H9 (cell line): Measurements from ENCODE around the gene HIC1. TPM values are rescaled to one million over a fixed set of nuclear protein-coding genes. Genes with fewer than 3 reads are reported as not detected.

ENCODE experiments used
- DNase-seq: peaks from one replicate; pipeline ENCODE4 v3.0.0-alpha.2; 2017
- H2AFZ ChIP-seq: one replicate; pipeline ENCODE4 v1.6.1; 2013; ENCODE audit warnings: mild to moderate bottlenecking, low read length, control low read depth, moderate library complexity
- H2AK5ac ChIP-seq: 2 replicates; pipeline ENCODE4 v1.6.1; 2013; ENCODE audit warnings: low read length, control low read depth, mixed read lengths; ENCODE audit not compliant: insufficient read length
- H2BK120ac ChIP-seq: one replicate; pipeline ENCODE4 v1.6.1; 2013; ENCODE audit warnings: low read depth, mild to moderate bottlenecking, low read length, control low read depth, inconsistent platforms; ENCODE audit not compliant: poor library complexity, severe bottlenecking
- H2BK12ac ChIP-seq: 2 replicates; pipeline ENCODE4 v1.6.1; 2013; ENCODE audit warnings: low read length, control low read depth, mixed read lengths, low read depth; ENCODE audit not compliant: insufficient read length
- H2BK15ac ChIP-seq: 2 replicates; pipeline ENCODE4 v1.6.1; 2013; ENCODE audit warnings: low read depth, low read length, control low read depth
- H2BK20ac ChIP-seq: one replicate; pipeline ENCODE4 v1.6.1; 2013; ENCODE audit warnings: low read depth, mild to moderate bottlenecking, low read length, control low read depth, inconsistent platforms; ENCODE audit not compliant: poor library complexity, severe bottlenecking
- H2BK5ac ChIP-seq: 2 replicates; pipeline ENCODE4 v1.6.1; 2013; ENCODE audit warnings: low read length, control low read depth, mixed read lengths; ENCODE audit not compliant: insufficient read length
- H3K14ac ChIP-seq: 2 replicates; pipeline ENCODE4 v1.6.1; 2013; ENCODE audit warnings: low read length, control low read depth; ENCODE audit not compliant: insufficient read depth
- H3K18ac ChIP-seq: 2 replicates; pipeline ENCODE4 v1.6.1; 2013; ENCODE audit warnings: low read depth, mild to moderate bottlenecking, mixed read lengths, low read length, control low read depth; ENCODE audit not compliant: insufficient read length
- H3K23ac ChIP-seq: 2 replicates; pipeline ENCODE4 v1.6.1; 2013; ENCODE audit warnings: low read length, control low read depth, mixed read lengths, low read depth; ENCODE audit not compliant: insufficient read length
- H3K23me2 ChIP-seq: 2 replicates; pipeline ENCODE4 v1.6.1; 2013; ENCODE audit warnings: low read depth, mild to moderate bottlenecking, mixed read lengths, low read length, control low read depth; ENCODE audit not compliant: insufficient read length, poor library complexity, severe bottlenecking
- H3K27ac ChIP-seq: 2 replicates; pipeline ENCODE4 v1.5.1; 2013; ENCODE audit warnings: low read length, control low read depth, mixed read lengths, low read depth; ENCODE audit not compliant: insufficient read length
- H3K27me3 ChIP-seq: 2 replicates; pipeline ENCODE4 v1.6.1; 2013; ENCODE audit warnings: low read length, control low read depth, inconsistent platforms; ENCODE audit not compliant: insufficient read depth
- H3K4ac ChIP-seq: 2 replicates; pipeline ENCODE4 v1.6.1; 2013; ENCODE audit warnings: low read depth, mild to moderate bottlenecking, control low read depth, inconsistent platforms, low read length, moderate library complexity
- H3K4me1 ChIP-seq: 2 replicates; pipeline ENCODE4 v1.6.1; 2013; ENCODE audit warnings: low read length, control low read depth, inconsistent platforms; ENCODE audit not compliant: insufficient read depth
- H3K4me2 ChIP-seq: 2 replicates; pipeline ENCODE4 v1.6.1; 2013; ENCODE audit warnings: low read length, control low read depth, mixed read lengths; ENCODE audit not compliant: insufficient read length, insufficient read depth
- H3K56ac ChIP-seq: 2 replicates; pipeline ENCODE4 v1.6.1; 2013; ENCODE audit warnings: low read depth, mild to moderate bottlenecking, mixed read lengths, low read length, control low read depth; ENCODE audit not compliant: insufficient read length
- H3K79me1 ChIP-seq: 2 replicates; pipeline ENCODE4 v1.6.1; 2013; ENCODE audit warnings: low read depth, mild to moderate bottlenecking, moderate library complexity, low read length, control low read depth, inconsistent platforms; ENCODE audit not compliant: insufficient read depth, poor library complexity, severe bottlenecking
- H3K79me2 ChIP-seq: 2 replicates; pipeline ENCODE4 v1.6.1; 2013; ENCODE audit warnings: low read length, control low read depth, inconsistent platforms; ENCODE audit not compliant: insufficient read depth
- H3K9ac ChIP-seq: 2 replicates; pipeline ENCODE4 v1.6.1; 2013; ENCODE audit warnings: low read length, control low read depth, mixed read lengths; ENCODE audit not compliant: insufficient read length; ENCODE audit errors: extremely low read depth
- H3K9me3 ChIP-seq: one replicate; pipeline ENCODE4 v1.6.1; 2013; ENCODE audit warnings: low read depth, low read length, inconsistent platforms; ENCODE audit not compliant: control insufficient read depth
- H3T11ph ChIP-seq: one replicate; pipeline ENCODE4 v1.6.1; 2013; ENCODE audit warnings: mild to moderate bottlenecking, low read length, control low read depth, inconsistent platforms
- H4K20me1 ChIP-seq: one replicate; pipeline ENCODE4 v1.6.1; 2013; ENCODE audit not compliant: control insufficient read depth, insufficient read length, insufficient read depth
- H4K5ac ChIP-seq: 2 replicates; pipeline ENCODE4 v1.6.1; 2013; ENCODE audit warnings: low read depth, mild to moderate bottlenecking, mixed read lengths, low read length, control low read depth; ENCODE audit not compliant: insufficient read length
- H4K8ac ChIP-seq: replicated peaks from 2 replicates; pipeline ENCODE4 v1.6.1; 2013; ENCODE audit warnings: low read length, control low read depth, mixed read lengths, low read depth; ENCODE audit not compliant: insufficient read length
- H4K91ac ChIP-seq: 2 replicates; pipeline ENCODE4 v1.6.1; 2013; ENCODE audit warnings: low read depth, mild to moderate bottlenecking, moderate library complexity, mixed read lengths, low read length, control low read depth; ENCODE audit not compliant: insufficient read length
- H3K27ac Mint-ChIP-seq, 3 experiments: 2 replicates in 2 of 3; 3 replicates in 1 of 3; pipeline ENCODE4 v1.8.0; 2020 to 2021; ENCODE audit warnings: mixed read lengths in 3 of 3, mild to moderate bottlenecking in 1 of 3, moderate library complexity in 1 of 3
- H3K27me3 Mint-ChIP-seq: 2 replicates; pipeline ENCODE4 v1.8.0; 2021; ENCODE audit warnings: low read depth, mild to moderate bottlenecking, moderate library complexity, mixed read lengths
- H3K36me3 Mint-ChIP-seq, 3 experiments: 2 replicates in 2 of 3; 3 replicates in 1 of 3; pipeline ENCODE4 v1.8.0; 2020 to 2021; ENCODE audit warnings: low read depth in 3 of 3, mixed read lengths in 3 of 3; ENCODE audit not compliant: insufficient read depth in 1 of 3
- H3K4me1 Mint-ChIP-seq, 2 experiments: 2 replicates each; pipeline ENCODE4 v1.8.0; 2020; ENCODE audit warnings: mixed read lengths in 2 of 2
- H3K4me3 Mint-ChIP-seq, 2 experiments: 2 replicates in 1 of 2; 3 replicates in 1 of 2; pipeline ENCODE4 v1.8.0; 2020 to 2021; ENCODE audit warnings: mild to moderate bottlenecking in 2 of 2, mixed read lengths in 2 of 2, moderate library complexity in 1 of 2
- H3K9me3 Mint-ChIP-seq, 2 experiments: 2 replicates in 1 of 2; 3 replicates in 1 of 2; pipeline ENCODE4 v1.8.0; 2020; ENCODE audit warnings: mild to moderate bottlenecking in 2 of 2, mixed read lengths in 2 of 2, moderate library complexity in 1 of 2
- CTCF ChIP-seq: fragments of 200-600 bp; sonication (generic); conservative IDR thresholded peaks from 3 replicates; pipeline ENCODE4 v1.8.0; 2021; ENCODE audit warnings: antibody characterized with exemption, mild to moderate bottlenecking
- WGBS: extraction: QIAGEN DNeasy Blood & Tissue Kit; methylation state at CpG from one replicate; pipeline ENCODE4 v1.1.7; 2013; ENCODE audit warnings: missing lambda C conversion rate, low lambda C conversion rate, mixed read lengths; ENCODE audit not compliant: insufficient read length; ENCODE audit errors: extremely low coverage; 5-methylcytosine and 5-hydroxymethylcytosine counted together
- total RNA-seq: library from RNA; stranded (reverse); gene quantifications from 2 replicates; pipeline ENCODE4 v1.2.1, GENCODE V29; 2021

Gene HIC1
- total RNA-seq, 1 experiment from 2014 or later = 1.8 TPM

GRCh38 chr17:2068031-2068518 is 13.2 kb downstream of the HIC1 start:
- no peak overlapping the region for H4K5ac ChIP-seq
- no peak overlapping the region for H2BK120ac ChIP-seq
- H3K4me1 ChIP-seq = peaks cover 3% of the 10 kb centered on the region; the same call in 1 of the 2 replicates
- no peak overlapping the region for H3K4me2 ChIP-seq
- no peak overlapping the region for H3K4ac ChIP-seq
- H2BK12ac ChIP-seq = no peak overlapping the region
- H3K56ac ChIP-seq = no peak overlapping the region
- H2BK15ac ChIP-seq = no peak overlapping the region
- DNase-seq = no peak
- H3K9ac ChIP-seq = no peak overlapping the region
- no peaks in the 10 kb centered on the region for H3K27me3 ChIP-seq
- no peaks in the 10 kb centered on the region for H3K23me2 ChIP-seq
- no peak overlapping the region for H3K4me3 Mint-ChIP-seq
- H3K79me2 ChIP-seq = no peaks in the 10 kb centered on the region
- peaks cover 3 to 47% (median 22%) of the 10 kb centered on the region in 3 experiments for H3K36me3 Mint-ChIP-seq
- H2BK20ac ChIP-seq = no peak overlapping the region
- no peak for TF ChIP-seq CTCF
- no peaks in the 10 kb centered on the region for H3K9me3 Mint-ChIP-seq
- no CpG with 5 or more reads among the region's 6 CpGs for WGBS
- H3K27me3 Mint-ChIP-seq = no peaks in the 10 kb centered on the region
- H4K8ac ChIP-seq = no peak overlapping the region
- no peak overlapping the region for H3T11ph ChIP-seq
- H3K27ac ChIP-seq = no peak overlapping the region
- no peak overlapping the region for H3K23ac ChIP-seq
- H3K18ac ChIP-seq = no peak overlapping the region
- H4K20me1 ChIP-seq = peaks cover 2% of the 10 kb centered on the region
- no peak overlapping the region for H4K91ac ChIP-seq
- no peak overlapping the region for H3K27ac Mint-ChIP-seq
- H3K9me3 ChIP-seq = no peaks in the 10 kb centered on the region
- no peak overlapping the region for H3K14ac ChIP-seq
- peaks cover 38 to 42% of the 10 kb centered on the region in 2 experiments for H3K4me1 Mint-ChIP-seq
- no peaks in the 10 kb centered on the region for H3K79me1 ChIP-seq
- H2BK5ac ChIP-seq = no peak overlapping the region
- H2AFZ ChIP-seq = no peak overlapping the region
- no peak overlapping the region for H2AK5ac ChIP-seq
